Breast epithelium (tissue), 4 donors: ENCODE measurements around the gene ARHGAP10. TPM values are rescaled to one million over a fixed set of nuclear protein-coding genes. Genes with fewer than 3 reads are reported as not detected.

Experiments used
- DNase-seq, 2 donors: peaks; one replicate each; pipeline ENCODE4 v3.0.0-alpha.2; 2019; ENCODE audit warnings: low spot score in 2 of 2
- H3K27ac ChIP-seq, 2 donors: fragments of 200-600 bp; sonication (generic) in 1 of 2; one replicate each; pipeline ENCODE4 v1.5.1; 2016 to 2019; ENCODE audit warnings: mild to moderate bottlenecking in 1 of 2
- H3K27me3 ChIP-seq, 2 donors: fragments of 200-600 bp; sonication (generic) in 1 of 2; one replicate each; pipeline versions ENCODE4 v1.5.1 to v1.6.0; 2017 to 2019; ENCODE audit warnings: control low read depth in 1 of 2, mild to moderate bottlenecking in 1 of 2
- H3K36me3 ChIP-seq: fragments of 200-600 bp; one replicate; pipeline ENCODE4 v1.5.1; 2019
- H3K4me1 ChIP-seq, 2 donors: fragments of 200-600 bp; sonication (generic); one replicate each; pipeline ENCODE4 v1.5.1; 2016 to 2019; ENCODE audit warnings: control low read depth in 1 of 2
- H3K4me3 ChIP-seq, 3 donors: fragments of 200-600 bp; sonication (generic); 1 replicate in 2 of 3; 2 replicates in 1 of 3; pipeline ENCODE4 v1.5.1; 2016 to 2019; ENCODE audit warnings: mild to moderate bottlenecking in 3 of 3, moderate library complexity in 2 of 3
- H3K9me3 ChIP-seq, 2 donors: fragments of 200-600 bp; sonication (generic) in 1 of 2; one replicate each; pipeline ENCODE4 v1.5.1; 2016 to 2019; ENCODE audit warnings: control low read depth in 1 of 2
- POLR2A ChIP-seq: fragments of 450-650 bp; IDR thresholded peaks from one replicate; pipeline ENCODE4 v1.6.1; 2016; ENCODE audit warnings: antibody characterized with exemption, mild to moderate bottlenecking, moderate library complexity
- POLR2AphosphoS5 ChIP-seq, 3 donors: sonication (generic); formaldehyde crosslinking; IDR thresholded peaks; one replicate each; pipeline ENCODE4 v1.6.1; 2017; ENCODE audit warnings: antibody characterized with exemption in 3 of 3
- intact Hi-C: fragments of 100-400 bp; cut with DNase I; formaldehyde crosslinking; loops from one replicate; pipeline ENCODE4 v1.15.1; 2023; ENCODE audit warnings: low total_unique reads
- total RNA-seq, 3 donors: library from RNA; depleted of rRNA; stranded (reverse); fragments of >200 nt; gene quantifications; one replicate each; pipeline ENCODE4 v1.1.0, GENCODE V29; 2016
- TF ChIP-seq, protein P1 (sequence below), 3 donors: fragments of 450-650 bp; IDR thresholded peaks; one replicate each; pipeline ENCODE4 v1.5.1; 2016 to 2017; ENCODE audit warnings: antibody characterized with exemption in 3 of 3, mild to moderate bottlenecking in 3 of 3, moderate library complexity in 3 of 3

The ARHGAP10 gene
- total RNA-seq, 3 donors from 2014 or later, result 49.5 to 138 (median 62.6) TPM

DNA sequence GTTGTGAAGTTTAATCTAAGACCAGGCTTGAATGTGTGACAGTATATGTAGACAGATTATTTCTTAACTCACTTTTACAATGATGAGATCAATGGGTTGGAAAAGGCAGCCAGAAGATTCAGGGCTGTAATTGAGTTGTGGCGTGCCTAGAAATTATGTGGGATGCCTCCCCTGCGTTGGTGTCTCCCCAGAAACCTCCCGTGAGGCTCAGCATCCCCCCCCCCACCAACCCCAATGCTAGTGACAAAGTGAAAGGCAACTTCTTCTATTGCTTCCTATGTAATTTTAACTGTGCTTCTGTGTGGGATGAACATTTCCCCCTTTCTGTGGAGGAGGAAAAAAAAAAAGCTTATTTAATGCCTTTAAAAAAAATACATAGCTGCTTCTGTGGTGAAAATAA is 297.9 kb downstream of the ARHGAP10 start:
- Histone ChIP-seq H3K36me3 (no peaks in the 10 kb centered on the region), H3K27me3 (no peaks in the 10 kb centered on the region), H3K9me3 (no peaks in the 10 kb centered on the region), H3K27ac (no peak overlapping the region), H3K4me3 (no peak overlapping the region), H3K4me1 (no peaks in the 10 kb centered on the region)
- DNase-seq, result no peak
- no peak for TF ChIP-seq POLR2AphosphoS5 (IDR thresholded peaks at IDR 0.05)
- TF ChIP-seq POLR2A, result no peak
- TF ChIP-seq, protein P1, sequence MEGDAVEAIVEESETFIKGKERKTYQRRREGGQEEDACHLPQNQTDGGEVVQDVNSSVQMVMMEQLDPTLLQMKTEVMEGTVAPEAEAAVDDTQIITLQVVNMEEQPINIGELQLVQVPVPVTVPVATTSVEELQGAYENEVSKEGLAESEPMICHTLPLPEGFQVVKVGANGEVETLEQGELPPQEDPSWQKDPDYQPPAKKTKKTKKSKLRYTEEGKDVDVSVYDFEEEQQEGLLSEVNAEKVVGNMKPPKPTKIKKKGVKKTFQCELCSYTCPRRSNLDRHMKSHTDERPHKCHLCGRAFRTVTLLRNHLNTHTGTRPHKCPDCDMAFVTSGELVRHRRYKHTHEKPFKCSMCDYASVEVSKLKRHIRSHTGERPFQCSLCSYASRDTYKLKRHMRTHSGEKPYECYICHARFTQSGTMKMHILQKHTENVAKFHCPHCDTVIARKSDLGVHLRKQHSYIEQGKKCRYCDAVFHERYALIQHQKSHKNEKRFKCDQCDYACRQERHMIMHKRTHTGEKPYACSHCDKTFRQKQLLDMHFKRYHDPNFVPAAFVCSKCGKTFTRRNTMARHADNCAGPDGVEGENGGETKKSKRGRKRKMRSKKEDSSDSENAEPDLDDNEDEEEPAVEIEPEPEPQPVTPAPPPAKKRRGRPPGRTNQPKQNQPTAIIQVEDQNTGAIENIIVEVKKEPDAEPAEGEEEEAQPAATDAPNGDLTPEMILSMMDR (IDR thresholded peaks at IDR 0.05), result no peak
- intact Hi-C loops, result no loop called here

DNA sequence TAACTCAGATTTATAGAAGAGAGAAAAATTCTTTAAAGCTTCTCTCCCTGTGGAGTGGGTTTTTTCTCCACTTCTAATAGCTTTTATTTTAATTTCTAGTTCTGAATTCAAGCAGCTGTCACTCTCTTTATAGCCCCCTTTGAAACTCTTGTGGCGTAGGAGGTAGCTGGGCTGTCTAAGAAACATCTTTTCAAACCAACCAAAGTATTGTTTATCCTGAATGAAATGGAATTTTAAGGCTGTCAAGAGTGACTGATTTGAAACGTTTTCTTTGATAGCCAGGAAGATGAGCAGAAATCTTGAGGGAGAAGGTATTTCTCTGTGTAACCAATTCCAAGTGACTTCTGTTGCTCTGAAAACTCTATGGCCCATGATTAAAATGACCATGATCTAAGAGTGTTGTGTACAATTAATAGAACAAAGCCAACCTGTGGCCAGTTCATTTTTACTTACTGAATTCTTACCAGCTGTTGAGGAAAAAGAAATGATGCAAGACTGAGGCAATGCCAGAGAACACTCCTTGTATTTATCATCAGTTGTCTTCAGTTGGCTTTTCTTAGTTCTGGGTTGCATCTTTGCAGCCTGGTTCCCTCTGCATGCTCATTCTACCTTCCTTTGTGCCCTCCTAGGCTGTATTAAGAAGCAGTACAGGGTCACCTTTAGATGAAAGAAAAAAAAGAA is 298.4 kb downstream of the ARHGAP10 start:
- Histone ChIP-seq H3K36me3 (no peaks in the 10 kb centered on the region), H3K4me3 (no peak overlapping the region), H3K27me3 (no peaks in the 10 kb centered on the region), H3K4me1 (no peaks in the 10 kb centered on the region), H3K27ac (no peak overlapping the region), H3K9me3 (no peaks in the 10 kb centered on the region)
- intact Hi-C loops, result no loop called here
- no peak for DNase-seq
- no peak for TF ChIP-seq POLR2A
- no peak for TF ChIP-seq POLR2AphosphoS5 (IDR thresholded peaks at IDR 0.05)
- TF ChIP-seq, protein P1 (IDR thresholded peaks at IDR 0.05), result no peak

DNA sequence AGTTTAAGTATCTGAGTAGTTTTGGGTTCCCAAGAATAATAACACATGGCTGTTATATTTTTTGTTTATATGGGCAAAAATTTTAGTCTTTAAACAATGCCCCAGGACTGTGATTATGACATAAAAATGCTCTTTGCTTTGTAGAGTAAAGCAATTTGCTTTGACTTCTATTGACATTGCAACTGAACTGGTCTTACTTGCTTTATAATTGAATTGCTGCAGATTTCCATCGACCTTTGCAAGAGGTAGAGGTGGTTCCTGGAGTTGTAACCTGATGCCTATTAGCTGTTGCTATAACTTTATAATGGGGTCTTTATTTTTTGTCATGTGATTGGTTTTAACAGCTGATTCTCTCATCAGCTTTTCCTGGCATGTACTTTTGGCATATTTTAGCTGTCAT is 302.9 kb downstream of the ARHGAP10 start:
- Histone ChIP-seq H3K4me1 (no peaks in the 10 kb centered on the region), H3K36me3 (no peaks in the 10 kb centered on the region), H3K27me3 (no peaks in the 10 kb centered on the region), H3K27ac (no peak overlapping the region), H3K4me3 (no peak overlapping the region), H3K9me3 (no peaks in the 10 kb centered on the region)
- TF ChIP-seq, protein P1 (IDR thresholded peaks at IDR 0.05), result no peak
- TF ChIP-seq POLR2A (no peak), POLR2AphosphoS5 (IDR thresholded peaks at IDR 0.05) (no peak)
- intact Hi-C loops, result no loop called here
- no peak for DNase-seq

DNA sequence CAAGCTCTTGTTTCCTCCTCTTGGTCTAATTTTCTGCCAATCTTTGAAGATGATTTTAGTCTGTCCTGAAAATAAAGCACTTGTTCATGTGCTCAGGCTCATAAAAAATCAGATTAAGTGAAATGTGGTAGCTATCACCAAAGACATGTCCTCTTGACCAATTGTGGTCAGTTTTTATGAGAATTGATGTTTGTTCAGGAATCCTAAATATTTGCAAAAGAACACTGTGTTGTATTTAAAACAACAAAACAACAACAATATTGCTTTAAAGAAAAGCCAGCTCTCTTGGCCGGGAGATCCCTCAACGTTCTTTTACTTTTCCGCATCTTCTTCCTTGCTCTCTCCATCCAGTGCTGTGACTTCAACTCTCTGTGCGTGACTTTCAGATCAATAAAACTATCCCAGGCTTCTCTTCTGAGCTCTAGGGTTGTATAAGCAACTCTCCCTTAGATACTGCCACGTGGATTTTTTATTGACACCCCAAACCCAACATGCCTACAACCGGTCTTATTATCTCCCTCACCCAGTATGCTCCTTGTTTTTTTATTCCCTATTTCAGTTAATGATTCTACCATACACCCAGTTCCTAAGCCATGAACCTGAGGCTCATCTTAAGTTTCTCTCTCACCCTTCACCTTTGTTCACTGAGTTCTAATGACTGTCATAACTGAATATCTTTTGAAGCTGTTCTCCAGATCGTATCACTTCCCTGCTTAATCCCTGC is 309.9 kb downstream of the ARHGAP10 start:
- Histone ChIP-seq H3K36me3 (no peaks in the 10 kb centered on the region), H3K4me1 (no peaks in the 10 kb centered on the region), H3K9me3 (no peaks in the 10 kb centered on the region), H3K4me3 (no peak overlapping the region), H3K27me3 (no peaks in the 10 kb centered on the region), H3K27ac (no peak overlapping the region)
- no peak for DNase-seq
- intact Hi-C loops, result no loop called here
- TF ChIP-seq POLR2A (no peak), POLR2AphosphoS5 (IDR thresholded peaks at IDR 0.05) (no peak)
- TF ChIP-seq, protein P1 (IDR thresholded peaks at IDR 0.05), result no peak

DNA sequence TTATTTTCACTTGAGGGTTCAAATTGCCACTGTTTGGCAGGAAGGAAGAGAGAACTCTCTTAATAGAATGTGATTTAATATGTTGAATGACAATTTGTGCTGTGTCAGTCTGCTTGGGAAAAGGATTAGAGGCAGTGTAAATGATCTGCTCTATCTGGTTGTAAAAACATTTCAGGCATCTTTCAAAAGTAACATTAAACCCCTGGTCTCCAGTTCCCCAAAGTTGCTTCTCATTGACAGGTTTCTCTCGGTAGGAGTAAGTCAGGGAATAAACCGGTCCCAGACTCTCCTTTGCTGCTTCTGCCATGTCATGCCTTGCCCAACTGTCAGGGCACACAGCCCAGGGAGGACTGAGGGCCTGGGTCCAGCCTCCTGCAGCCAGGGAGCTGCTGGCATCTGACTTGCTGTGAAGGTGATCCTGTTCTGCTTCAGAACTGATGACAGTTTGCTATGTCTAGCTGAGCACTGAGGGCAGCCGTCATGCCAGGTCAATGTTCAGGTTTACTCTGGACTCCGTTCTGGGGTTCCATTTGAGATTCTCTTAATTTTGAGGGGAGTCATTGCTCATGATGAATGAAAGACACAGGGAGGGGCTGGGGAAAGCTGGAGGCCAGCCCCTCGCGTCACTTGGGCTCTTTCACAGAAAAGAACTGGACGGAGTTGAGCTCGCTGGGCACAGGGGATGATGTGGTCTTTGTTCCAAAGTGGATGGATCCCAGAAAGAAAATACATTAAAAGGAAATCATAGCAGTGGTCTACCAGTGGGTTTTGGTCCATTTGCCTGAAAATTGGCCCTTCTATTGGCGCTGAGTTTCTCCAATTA is 312.4 kb downstream of the ARHGAP10 start:
- Histone ChIP-seq H3K4me3 (no peak overlapping the region), H3K27me3 (no peaks in the 10 kb centered on the region), H3K4me1 (no peaks in the 10 kb centered on the region), H3K9me3 (no peaks in the 10 kb centered on the region), H3K36me3 (no peaks in the 10 kb centered on the region), H3K27ac (no peak overlapping the region)
- TF ChIP-seq, protein P1 (IDR thresholded peaks at IDR 0.05), result no peak
- no peak for TF ChIP-seq POLR2AphosphoS5 (IDR thresholded peaks at IDR 0.05)
- no peak for TF ChIP-seq POLR2A
- intact Hi-C loops, result no loop called here
- DNase-seq, result no peak
